Measurements from ENCODE around the gene TSPAN18.

The TSPAN18 gene

GRCh38 chr11:44904261-44905020 is 177.7 kb downstream of the TSPAN18 start:
- DNase-seq: no peak

DNA sequence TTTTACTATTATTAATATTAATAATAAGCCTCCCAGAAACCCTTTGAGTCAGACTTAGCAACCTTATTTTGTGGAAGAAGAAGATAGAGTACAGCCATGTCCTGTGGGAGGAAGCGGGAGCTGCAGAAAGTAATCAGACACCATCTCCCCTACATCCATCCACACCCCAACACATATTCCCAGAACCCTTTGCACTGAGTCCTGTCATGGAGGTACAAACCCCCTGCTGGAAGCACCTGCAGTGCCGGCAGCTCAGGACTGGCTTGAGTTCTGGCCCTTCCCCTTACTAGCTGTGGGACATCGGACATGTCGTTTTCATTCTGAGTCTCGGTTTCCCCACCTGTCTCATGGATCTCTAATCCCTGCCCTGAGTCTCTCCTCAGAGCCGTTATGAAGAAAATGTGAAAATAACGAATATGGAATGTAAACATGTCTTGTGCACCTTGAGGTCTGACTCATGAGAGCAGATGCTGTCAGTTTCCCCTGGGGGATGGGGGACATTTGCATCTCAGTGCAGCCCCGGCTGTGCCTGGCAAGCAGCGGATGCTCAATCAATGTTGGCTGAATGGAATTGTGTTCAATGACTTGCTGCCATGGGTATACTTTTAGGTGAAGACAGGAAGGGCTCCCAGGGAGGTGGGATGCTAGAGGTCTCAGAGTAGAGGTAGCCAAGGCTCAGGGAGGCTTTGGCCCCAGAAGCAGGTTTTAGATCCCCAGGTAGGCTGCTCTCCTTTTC is 178.5 kb downstream of the TSPAN18 start:
- DNase-seq: no peak

DNA sequence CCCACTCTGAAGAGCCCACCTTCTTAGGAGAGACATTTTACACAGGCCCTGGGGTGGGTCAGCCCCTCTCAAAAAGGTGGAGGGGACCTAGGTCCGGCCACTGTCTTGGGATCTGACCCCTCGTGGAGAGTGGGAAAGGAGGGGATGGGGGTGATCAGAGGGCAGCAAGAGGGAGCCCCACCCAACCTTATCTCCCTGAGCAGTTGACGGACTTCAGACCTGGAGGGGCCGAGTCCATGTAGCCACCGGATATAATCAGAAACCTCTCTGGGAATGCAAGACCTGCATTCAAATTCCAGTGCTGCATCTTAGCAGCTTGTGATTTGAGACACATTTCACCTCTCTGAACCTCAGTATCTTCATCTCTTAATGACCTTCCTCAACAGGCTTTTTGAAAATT is 179.9 kb downstream of the TSPAN18 start:
- no peak for DNase-seq

- no peak for DNase-seq
These were observed 182.8 kb downstream of the TSPAN18 start for GRCh38 chr11:44909557-44909956.

DNA sequence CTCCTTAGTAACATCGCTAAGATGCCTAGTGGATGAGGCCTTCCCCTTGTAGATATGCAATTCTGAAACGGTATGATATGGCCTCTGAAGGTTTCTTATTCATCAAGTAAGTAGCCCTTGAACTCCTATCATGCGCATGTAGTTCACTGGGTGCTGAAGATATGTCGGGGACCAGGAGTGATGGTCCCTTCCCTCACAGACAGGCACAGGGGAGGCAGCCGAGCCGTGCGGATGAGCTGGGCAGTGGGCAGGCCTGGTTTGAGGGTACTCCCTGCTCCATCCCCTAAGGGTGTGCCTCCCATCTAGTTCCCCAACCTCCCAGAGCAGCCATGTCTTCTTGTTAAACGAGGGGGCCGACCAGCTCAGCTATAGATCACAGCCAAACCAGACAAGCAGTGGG is 183.8 kb downstream of the TSPAN18 start:
- no peak for DNase-seq

- DNase-seq: peak; percentile 54 to 98
These were observed 184.5 kb downstream of the TSPAN18 start for GRCh38 chr11:44911029-44911814.

GRCh38 chr11:44912270-44912987 is 185.7 kb downstream of the TSPAN18 start:
- peak; percentile 23 to 54 for DNase-seq

DNA sequence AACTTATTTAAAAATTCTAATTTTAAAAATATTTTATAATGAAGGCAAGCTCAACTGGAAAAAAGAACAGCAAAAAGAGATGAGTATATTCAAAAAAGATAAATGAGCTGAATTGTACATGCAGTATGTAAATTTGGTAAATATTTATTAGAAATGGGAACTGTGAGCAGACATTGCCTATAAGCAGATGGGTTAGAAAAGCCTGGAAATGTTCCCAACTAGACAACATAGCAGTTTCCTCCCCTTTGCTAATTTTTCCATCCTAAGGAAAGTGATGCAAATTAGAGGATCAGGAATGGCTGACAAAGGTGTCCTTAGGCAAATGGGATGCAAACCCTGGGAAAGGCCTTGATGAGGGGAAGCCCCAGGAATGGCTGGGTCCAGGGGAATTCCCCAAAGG is 186.7 kb downstream of the TSPAN18 start:
- no peak for DNase-seq

DNA sequence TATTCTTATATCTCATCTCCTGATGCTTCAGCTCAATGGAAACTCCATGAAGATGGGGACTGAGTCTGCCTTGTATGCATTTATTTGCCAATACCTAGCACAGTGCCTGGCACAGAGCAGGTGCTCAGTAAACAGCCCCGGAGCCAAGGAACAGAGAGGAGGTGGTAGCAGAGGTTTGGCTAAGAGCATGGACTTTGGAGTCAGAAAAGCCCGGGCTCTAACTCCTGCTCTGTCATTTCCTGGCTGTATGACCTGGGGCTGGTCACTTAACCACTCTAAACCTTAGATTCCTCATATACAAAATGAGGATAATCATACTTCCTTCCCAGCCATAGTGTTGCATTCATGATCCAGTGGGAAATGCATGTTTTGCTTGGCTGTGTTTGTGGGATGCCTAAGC is 187.3 kb downstream of the TSPAN18 start:
- no peak for DNase-seq

DNA sequence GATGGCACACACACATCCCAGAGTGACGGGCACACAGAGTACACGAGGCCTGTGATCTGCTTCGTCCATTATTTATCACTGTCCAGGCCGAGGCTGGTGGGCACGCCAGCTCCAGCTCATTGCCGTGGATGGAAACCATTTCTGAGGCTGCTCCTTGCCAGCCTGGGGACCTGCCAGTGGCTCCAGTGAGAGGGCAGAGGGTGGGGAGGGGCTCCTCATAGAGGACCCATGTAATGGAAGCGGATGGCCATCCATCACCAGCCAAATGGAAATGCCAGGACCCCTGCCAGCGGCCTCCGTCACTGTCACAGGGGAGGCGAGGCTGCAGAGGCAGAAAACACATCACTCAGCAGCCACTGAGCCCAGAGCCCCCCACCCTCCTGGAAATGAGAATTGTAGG is 188.2 kb downstream of the TSPAN18 start:
- DNase-seq: no peak

DNA sequence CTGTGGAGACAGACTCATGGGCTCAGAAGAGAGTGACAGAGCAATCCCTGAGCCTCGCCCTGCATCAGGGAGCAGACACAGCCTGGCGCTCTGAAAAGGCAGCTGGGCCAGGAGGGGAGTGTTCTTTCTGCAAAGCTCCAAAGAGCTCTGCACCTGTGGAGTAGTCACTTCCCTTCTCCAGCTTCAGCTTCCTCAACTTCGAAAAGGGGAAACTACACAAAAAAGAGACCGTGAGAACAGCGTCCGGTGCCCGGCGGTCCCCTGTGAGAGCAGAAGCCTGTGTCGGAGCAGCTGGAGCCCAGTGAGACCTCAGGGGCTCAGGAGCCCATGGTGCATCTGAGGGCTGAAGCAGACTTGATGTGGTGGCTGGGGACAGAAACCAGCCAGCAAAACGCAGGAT is 188.9 kb downstream of the TSPAN18 start:
- peak; percentile 30 to 55 for DNase-seq

DNA sequence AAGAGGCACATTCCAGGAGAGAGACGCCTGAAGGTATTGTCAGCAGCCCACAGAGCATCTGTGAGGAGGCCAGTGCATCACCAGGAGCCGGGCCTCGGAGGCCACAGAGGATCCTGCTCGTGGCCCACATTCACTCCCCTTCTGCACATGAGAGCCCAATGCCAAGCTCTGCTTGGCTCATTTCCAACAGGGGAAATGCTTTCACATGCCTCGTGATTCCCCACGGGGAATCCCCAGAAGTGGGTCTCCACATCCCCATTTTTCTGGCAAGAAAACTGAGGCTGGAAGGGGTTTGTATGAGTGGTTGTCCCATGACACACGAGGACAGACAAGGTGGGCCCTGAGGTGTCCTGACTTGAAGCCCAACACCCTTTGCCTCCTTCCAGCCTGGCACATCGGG is 189.6 kb downstream of the TSPAN18 start:
- peak; percentile 27 to 47 for DNase-seq

DNA sequence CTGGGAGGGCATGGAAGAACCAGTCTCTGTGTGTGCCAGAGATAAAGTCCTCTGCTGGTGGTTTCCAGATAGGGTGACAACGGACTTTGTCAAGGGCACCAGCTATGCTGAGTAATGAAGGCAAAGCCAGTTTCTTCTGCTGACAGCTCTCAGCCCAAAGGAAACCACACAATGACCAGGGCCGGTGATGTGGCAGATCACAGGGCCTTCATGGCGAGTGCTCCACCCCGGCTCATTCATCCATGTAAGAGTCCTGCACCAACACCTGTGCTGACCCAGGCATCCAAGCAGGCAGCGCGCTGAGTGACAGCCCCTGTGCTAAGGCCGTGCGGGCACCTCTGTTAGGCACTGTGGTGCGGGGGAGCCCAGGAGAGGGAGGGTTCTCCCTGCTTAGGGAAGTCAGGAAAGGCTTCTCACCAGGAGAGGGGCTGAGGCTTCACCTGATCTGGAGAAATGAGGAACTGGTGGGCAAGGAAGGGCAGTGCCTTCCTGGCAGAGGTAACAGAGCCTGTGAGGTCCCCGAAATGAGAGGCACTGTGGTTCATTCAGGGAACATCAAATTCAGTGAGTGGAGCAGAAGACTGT is 190.1 kb downstream of the TSPAN18 start:
- peak; percentile 18 to 66 for DNase-seq

GRCh38 chr11:44917741-44918140 is 191.0 kb downstream of the TSPAN18 start:
- DNase-seq: no peak

DNA sequence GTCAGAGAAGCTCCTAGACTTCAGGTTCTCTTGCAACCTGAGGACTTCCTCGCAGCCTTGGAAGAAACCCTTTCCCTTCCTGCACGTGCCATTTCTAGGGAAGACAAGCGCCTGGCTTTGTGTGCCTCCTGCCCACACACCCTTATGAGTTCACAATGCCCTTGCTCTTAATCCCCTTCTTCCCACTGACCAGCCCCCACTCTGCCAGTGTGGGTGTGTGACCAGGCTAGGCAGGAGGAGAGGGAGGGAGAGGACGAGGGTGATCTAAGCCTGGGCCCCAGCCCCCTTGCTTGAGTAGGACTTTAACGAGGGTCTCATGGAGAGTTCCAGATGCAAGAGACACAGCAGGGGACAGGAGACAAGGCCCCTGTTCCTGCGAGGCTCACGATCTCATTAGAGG is 193.7 kb downstream of the TSPAN18 start:
- DNase-seq: no peak

DNA sequence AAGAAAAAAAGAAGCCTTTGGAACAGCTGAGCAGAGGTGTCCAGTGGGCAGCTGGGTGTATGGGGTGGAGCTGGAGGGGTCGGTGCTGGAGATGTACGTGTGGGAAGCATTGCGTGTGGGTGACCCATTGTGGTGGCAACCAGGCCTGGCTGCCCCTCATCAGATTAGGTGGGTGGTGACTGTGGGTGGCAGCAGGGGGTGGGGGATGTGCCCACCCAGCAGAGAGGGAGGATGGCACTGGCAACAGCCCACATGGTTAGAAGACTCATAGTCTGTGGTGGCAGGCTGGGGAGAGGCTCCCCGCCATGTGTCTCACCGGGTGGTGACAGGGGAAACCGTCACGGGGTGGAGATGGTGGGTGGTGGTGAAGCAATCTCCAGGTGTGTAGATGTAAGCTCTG is 196.4 kb downstream of the TSPAN18 start:
- no peak for DNase-seq

GRCh38 chr11:44923806-44924205 is 197.0 kb downstream of the TSPAN18 start:
- DNase-seq: no peak

DNA sequence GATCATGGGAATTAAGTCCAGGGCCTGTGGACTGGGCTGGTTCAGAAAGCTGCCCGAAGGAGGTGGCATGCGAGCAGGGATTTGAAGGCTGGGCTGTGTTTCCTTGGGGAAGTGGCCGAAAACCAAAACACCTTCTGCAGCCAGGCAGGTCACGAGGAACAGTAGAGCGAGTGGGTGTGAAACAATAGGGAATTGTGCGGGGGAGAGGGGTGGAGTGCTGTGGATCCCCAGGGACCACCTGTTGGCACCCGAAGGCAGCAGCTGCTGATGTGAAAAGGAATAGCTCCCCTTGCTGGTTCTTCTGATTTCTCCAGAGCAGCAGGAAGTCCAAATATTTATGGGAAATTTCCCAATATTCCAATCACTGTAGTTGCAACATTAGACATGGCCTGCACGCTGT is 199.3 kb downstream of the TSPAN18 start:
- DNase-seq: no peak

- DNase-seq: peak; percentile 27 to 77
These were observed 200.5 kb downstream of the TSPAN18 start for GRCh38 chr11:44927174-44927661.

GRCh38 chr11:44928144-44928543 is 201.4 kb downstream of the TSPAN18 start:
- no peak for DNase-seq

- DNase-seq: no peak
These were observed 202.1 kb downstream of the TSPAN18 start for GRCh38 chr11:44928816-44929215.

DNA sequence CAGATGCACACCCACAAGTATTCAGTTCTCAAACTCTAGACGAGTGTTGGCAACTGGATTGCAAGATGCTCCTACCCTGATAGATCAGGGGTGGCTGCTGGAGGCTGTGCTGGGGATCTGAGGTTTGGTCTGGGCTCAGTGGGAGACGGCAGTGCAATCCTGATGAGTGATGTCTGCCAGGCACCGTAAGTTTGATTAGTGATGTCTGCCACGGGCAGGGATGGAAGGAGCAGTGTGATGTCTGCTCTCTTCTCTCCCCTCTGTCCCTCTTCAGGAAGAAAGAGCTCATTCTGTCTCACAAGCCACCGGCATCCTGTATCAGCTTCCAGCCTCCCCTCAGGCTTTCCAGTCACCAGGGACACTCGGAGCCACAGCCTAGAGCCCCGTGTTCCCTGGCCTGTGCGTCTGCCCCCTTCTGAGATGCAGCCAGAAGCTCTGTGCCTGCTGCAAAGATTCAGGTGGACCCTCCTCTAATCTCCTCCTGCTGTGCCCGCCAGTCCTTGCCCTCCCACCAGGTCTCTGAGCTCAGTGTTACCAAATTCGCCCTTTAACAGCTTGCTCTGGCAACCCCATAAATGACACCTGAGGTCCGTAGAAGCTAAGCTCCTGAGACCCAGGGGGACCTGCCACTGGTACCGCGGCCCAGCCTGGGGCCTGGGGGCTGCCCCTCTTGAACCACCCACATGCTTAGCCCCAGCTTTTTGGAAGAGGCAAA is 204.0 kb downstream of the TSPAN18 start:
- no peak for DNase-seq
